Measurements from ENCODE around the gene ALG14. TPM values are rescaled to one million over a fixed set of nuclear protein-coding genes. Genes with fewer than 3 reads are reported as not detected.

Gene ALG14
- total and polyA plus RNA-seq, 2 donors (not counting 1 experiment from before 2014, with no cell fraction given) = 0.92 to 2.6 TPM

DNA sequence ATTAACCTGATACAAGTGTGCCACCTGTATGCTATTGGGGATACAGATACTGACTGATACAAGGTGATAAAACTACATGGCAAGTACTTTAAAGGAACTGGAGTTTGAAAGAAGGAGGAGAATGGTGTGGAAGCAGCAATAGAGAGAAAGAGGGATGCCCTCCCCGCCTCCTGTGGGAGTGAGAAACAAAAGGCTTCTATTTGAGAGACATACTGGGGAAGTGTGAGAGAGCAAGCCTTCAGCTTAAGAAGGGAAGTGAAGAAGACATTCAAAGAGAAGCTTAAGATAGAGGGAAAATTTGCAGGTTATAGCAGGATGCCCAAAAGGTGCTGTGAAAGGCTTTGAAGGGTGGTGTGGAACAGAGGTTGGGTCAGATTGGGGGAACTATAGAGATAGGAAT, 7.7 kb upstream of the ALG14 start:
- Histone ChIP-seq H4K20me1 (ENCODE audit: control insufficient read depth, insufficient read depth, low read length, poor library complexity, severe bottlenecking) (no peaks in the 10 kb centered on the region), H3K79me2 (ENCODE audit: control insufficient read depth, insufficient read depth, low read length) (no peaks in the 10 kb centered on the region), H3K4me2 (replicated peaks; ENCODE audit: low read depth, low read length, poor library complexity, severe bottlenecking) (no peak overlapping the region), H3K27ac (ENCODE audit: low read length in 2 of 2) (no peak overlapping the region), H2AFZ (ENCODE audit: insufficient read depth, low read depth, low read length, poor library complexity, severe bottlenecking) (no peak overlapping the region), H3K4me1 (ENCODE audit: control insufficient read depth in 2 of 2, insufficient read depth in 2 of 2, low read length in 2 of 2) (no peaks in the 10 kb centered on the region), H3K27me3 (replicated peaks in 1 of 4; ENCODE audit: control extremely low read depth in 1 of 4, control insufficient read depth in 3 of 4, insufficient read depth in 4 of 4, low read length in 3 of 4) (peaks cover 0 to 8% (median 2%) of the 10 kb centered on the region in 4 experiments), H3K36me3 (replicated peaks in 1 of 2; ENCODE audit: control extremely low read depth in 1 of 2, control insufficient read depth in 1 of 2, extremely low read depth in 1 of 2, insufficient read depth in 2 of 2, low read length in 1 of 2) (no peaks in the 10 kb centered on the region), H3K9me3 (ENCODE audit: control extremely low read depth in 1 of 3, control insufficient read depth in 2 of 3, insufficient read depth in 1 of 3, low read length in 2 of 3) (no peaks in the 10 kb centered on the region), H3K4me3 (ENCODE audit: control extremely low read depth in 1 of 5, extremely low read depth in 1 of 5, insufficient read depth in 1 of 5, low read depth in 2 of 5, low read length in 4 of 5) (no peak overlapping the region), H3K9ac (ENCODE audit: low read length) (no peak overlapping the region)
- Mint-ChIP-seq H3K9me3 (ENCODE audit: insufficient read depth) (no peaks in the 10 kb centered on the region), H3K27ac (no peak overlapping the region), H3K4me3 (no peak overlapping the region), H3K27me3 (peaks cover 6% of the 10 kb centered on the region), H3K4me1 (no peaks in the 10 kb centered on the region)
- TF ChIP-seq EZH2 (IDR thresholded peaks at IDR 0.05; ENCODE audit: borderline replicate concordance, insufficient read depth, low read depth, low read length, poor library complexity, severe bottlenecking) = no peak
- TF ChIP-seq, protein P1, sequence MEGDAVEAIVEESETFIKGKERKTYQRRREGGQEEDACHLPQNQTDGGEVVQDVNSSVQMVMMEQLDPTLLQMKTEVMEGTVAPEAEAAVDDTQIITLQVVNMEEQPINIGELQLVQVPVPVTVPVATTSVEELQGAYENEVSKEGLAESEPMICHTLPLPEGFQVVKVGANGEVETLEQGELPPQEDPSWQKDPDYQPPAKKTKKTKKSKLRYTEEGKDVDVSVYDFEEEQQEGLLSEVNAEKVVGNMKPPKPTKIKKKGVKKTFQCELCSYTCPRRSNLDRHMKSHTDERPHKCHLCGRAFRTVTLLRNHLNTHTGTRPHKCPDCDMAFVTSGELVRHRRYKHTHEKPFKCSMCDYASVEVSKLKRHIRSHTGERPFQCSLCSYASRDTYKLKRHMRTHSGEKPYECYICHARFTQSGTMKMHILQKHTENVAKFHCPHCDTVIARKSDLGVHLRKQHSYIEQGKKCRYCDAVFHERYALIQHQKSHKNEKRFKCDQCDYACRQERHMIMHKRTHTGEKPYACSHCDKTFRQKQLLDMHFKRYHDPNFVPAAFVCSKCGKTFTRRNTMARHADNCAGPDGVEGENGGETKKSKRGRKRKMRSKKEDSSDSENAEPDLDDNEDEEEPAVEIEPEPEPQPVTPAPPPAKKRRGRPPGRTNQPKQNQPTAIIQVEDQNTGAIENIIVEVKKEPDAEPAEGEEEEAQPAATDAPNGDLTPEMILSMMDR (IDR thresholded peaks at IDR 0.05) = no peak
- ChIA-PET POLR2A (no interaction called here), CTCF (interaction anchor here (2.9 to 6.8 kb wide), 2 partner anchors 36 to 154 kb away, joined by 8 to 92 read pairs; partner anchors contain the start of genes RWDD3 and TLCD4)
- intact Hi-C loops (cut with micrococcal nuclease) = no loop called here
- DNase-seq (no peak), ATAC-seq (ENCODE audit: low read depth) (no peak)
- 100% methylated on average over 1 of the region's 1 CpG for WGBS (ENCODE audit: insufficient coverage)

DNA sequence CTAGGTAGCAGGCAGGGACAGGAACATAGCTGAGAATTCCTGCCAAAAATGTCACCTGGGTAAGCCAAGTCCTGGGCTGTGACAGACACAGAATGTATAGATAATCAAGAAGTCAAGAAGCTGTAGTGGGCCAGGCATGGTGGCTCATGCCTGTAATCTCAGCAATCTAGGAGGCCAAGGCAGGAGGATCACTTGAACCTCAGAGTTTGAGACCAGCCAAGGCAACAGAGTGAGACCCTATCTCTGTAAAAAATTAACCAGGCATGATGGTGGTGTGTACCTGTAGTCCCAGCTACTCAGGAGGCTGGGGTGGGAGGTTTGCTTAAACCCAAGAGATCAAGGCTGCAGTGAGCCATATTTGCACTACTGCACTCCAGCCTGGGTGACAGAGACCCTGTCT, 3.3 kb upstream of the ALG14 start:
- no peak overlapping the region for H3K9ac ChIP-seq (ENCODE audit: low read length)
- no peak overlapping the region for H3K4me3 ChIP-seq (ENCODE audit: control extremely low read depth in 1 of 5, extremely low read depth in 1 of 5, insufficient read depth in 1 of 5, low read depth in 2 of 5, low read length in 4 of 5)
- H3K27me3 ChIP-seq (replicated peaks in 1 of 4; ENCODE audit: control extremely low read depth in 1 of 4, control insufficient read depth in 3 of 4, insufficient read depth in 4 of 4, low read length in 3 of 4) = peaks cover 0 to 8% (median 2%) of the 10 kb centered on the region in 4 experiments
- intact Hi-C loops (cut with micrococcal nuclease) = no loop called here
- H3K27me3 Mint-ChIP-seq = no peaks in the 10 kb centered on the region
- peaks cover 19% of the 10 kb centered on the region for H3K4me1 Mint-ChIP-seq
- H3K27ac ChIP-seq (ENCODE audit: low read length in 2 of 2) = no peak overlapping the region
- DNase-seq (no peak), ATAC-seq (ENCODE audit: low read depth) (no peak)
- H3K9me3 Mint-ChIP-seq (ENCODE audit: insufficient read depth) = no peaks in the 10 kb centered on the region
- H3K4me2 ChIP-seq (replicated peaks; ENCODE audit: low read depth, low read length, poor library complexity, severe bottlenecking) = no peak overlapping the region
- H3K4me1 ChIP-seq (ENCODE audit: control insufficient read depth in 2 of 2, insufficient read depth in 2 of 2, low read length in 2 of 2) = peaks cover 11 to 14% of the 10 kb centered on the region in 2 donors
- no peak overlapping the region for H2AFZ ChIP-seq (ENCODE audit: insufficient read depth, low read depth, low read length, poor library complexity, severe bottlenecking)
- no peaks in the 10 kb centered on the region for H3K9me3 ChIP-seq (ENCODE audit: control extremely low read depth in 1 of 3, control insufficient read depth in 2 of 3, insufficient read depth in 1 of 3, low read length in 2 of 3)
- ChIA-PET CTCF (interaction anchor here (0.6 to 2.9 kb wide), 6 partner anchors 9 to 222 kb away, joined by 3 to 26 read pairs (median 3); partner anchors contain the start of gene RWDD3), POLR2A (no interaction called here)
- peaks cover 1% of the 10 kb centered on the region for H3K79me2 ChIP-seq (ENCODE audit: control insufficient read depth, insufficient read depth, low read length)
- H3K36me3 ChIP-seq (replicated peaks in 1 of 2; ENCODE audit: control extremely low read depth in 1 of 2, control insufficient read depth in 1 of 2, extremely low read depth in 1 of 2, insufficient read depth in 2 of 2, low read length in 1 of 2) = no peaks in the 10 kb centered on the region
- no peak overlapping the region for H3K4me3 Mint-ChIP-seq
- no peak overlapping the region for H3K27ac Mint-ChIP-seq
- no peaks in the 10 kb centered on the region for H4K20me1 ChIP-seq (ENCODE audit: control insufficient read depth, insufficient read depth, low read length, poor library complexity, severe bottlenecking)
- TF ChIP-seq, protein P1 (IDR thresholded peaks at IDR 0.05) = no peak
